Subcutaneous adipose tissue (tissue), 4 donors: Measurements from ENCODE around the gene MIR17HG. TPM values are rescaled to one million over a fixed set of nuclear protein-coding genes. Genes with fewer than 3 reads are reported as not detected.

Source experiments
- CTCF ChIP-seq: fragments of 450-650 bp; IDR thresholded peaks from one replicate; pipeline ENCODE4 v1.5.1; 2016; ENCODE audit warnings: low read depth, mild to moderate bottlenecking, control low read depth, antibody characterized with exemption, moderate library complexity
- total RNA-seq, 4 donors: library from RNA; depleted of rRNA; stranded (reverse); fragments of >200 nt; gene quantifications; one replicate each; pipeline ENCODE4 v1.1.0, GENCODE V29; 2016

Gene MIR17HG
- total RNA-seq, 4 donors from 2014 or later: 3.0 to 4.8 (median 3.8) TPM

GRCh38 chr13:91359631-91360030 lies 12.1 kb downstream of the MIR17HG start:
- no peak for TF ChIP-seq CTCF

- no peak for TF ChIP-seq CTCF
Observed at GRCh38 chr13:91360246-91360751, 12.8 kb downstream of the MIR17HG start.

- no peak for TF ChIP-seq CTCF
Observed at GRCh38 chr13:91361755-91362271, 14.3 kb downstream of the MIR17HG start.

- TF ChIP-seq CTCF: no peak
Observed at GRCh38 chr13:91362908-91363307, 15.4 kb downstream of the MIR17HG start.

GRCh38 chr13:91368101-91368500 lies 20.6 kb downstream of the MIR17HG start:
- no peak for TF ChIP-seq CTCF

- no peak for TF ChIP-seq CTCF
Observed at GRCh38 chr13:91368676-91369440, 21.4 kb downstream of the MIR17HG start.

GRCh38 chr13:91369441-91369831 lies 21.9 kb downstream of the MIR17HG start:
- TF ChIP-seq CTCF: no peak
